HepG2 (cell line): ENCODE measurements around the gene ALB. TPM values are rescaled to one million over a fixed set of nuclear protein-coding genes. Genes with fewer than 3 reads are reported as not detected.

ENCODE experiments used
- AKAP8 ChIP-seq: sonication (generic); formaldehyde crosslinking; IDR thresholded peaks from 2 replicates; pipeline ENCODE4 v1.5.1; 2020; ENCODE audit warnings: mild to moderate bottlenecking, missing genetic modification reagents
- E2F5 ChIP-seq: sonication (generic); formaldehyde crosslinking; conservative IDR thresholded peaks from 2 replicates; pipeline ENCODE4 v1.4.0; 2020; ENCODE audit warnings: missing genetic modification reagents
- FOXO1 ChIP-seq: sonication (generic); formaldehyde crosslinking; IDR thresholded peaks from 2 replicates; pipeline ENCODE4 v1.4.0; 2020; ENCODE audit warnings: missing genetic modification reagents
- HMGA1 ChIP-seq: sonication (generic); formaldehyde crosslinking; conservative IDR thresholded peaks from 2 replicates; pipeline ENCODE4 v1.4.0; 2020; ENCODE audit warnings: missing genetic modification reagents
- HOXD1 ChIP-seq: sonication (generic); formaldehyde crosslinking; IDR thresholded peaks from 2 replicates; pipeline ENCODE4 v1.5.0; 2020; ENCODE audit warnings: missing genetic modification reagents
- NKX3-1 ChIP-seq: sonication (generic); formaldehyde crosslinking; IDR thresholded peaks from 2 replicates; pipeline ENCODE4 v1.5.0; 2020; ENCODE audit warnings: missing genetic modification reagents
- RBFOX2 ChIP-seq: fragments of 200-400 bp; formaldehyde crosslinking; IDR thresholded peaks from 2 replicates; pipeline ENCODE4 v1.6.1; 2017; ENCODE audit warnings: low read depth, mild to moderate bottlenecking, low read length
- SRSF4 ChIP-seq: fragments of 200-400 bp; formaldehyde crosslinking; IDR thresholded peaks from one replicate; pipeline ENCODE4 v1.6.1; 2018; ENCODE audit warnings: mild to moderate bottlenecking, low read depth, low read length, moderate library complexity; ENCODE audit not compliant: poor library complexity, severe bottlenecking
- TOE1 ChIP-seq: sonication (generic); formaldehyde crosslinking; IDR thresholded peaks from 2 replicates; pipeline ENCODE4 v1.4.0; 2020; ENCODE audit warnings: mild to moderate bottlenecking, missing genetic modification reagents
- U2AF1 ChIP-seq: fragments of 200-400 bp; formaldehyde crosslinking; optimal IDR thresholded peaks from 2 replicates; pipeline ENCODE3; 2017; ENCODE audit warnings: mild to moderate bottlenecking, low read depth, low read length
- YY1 ChIP-seq: IDR thresholded peaks from 2 replicates; pipeline ENCODE4 v1.6.1; 2011; ENCODE audit warnings: low read length, low read depth, moderate library complexity, mild to moderate bottlenecking; ENCODE audit not compliant: insufficient read depth, insufficient replicate concordance
- ZBTB8A ChIP-seq: sonication (generic); formaldehyde crosslinking; IDR thresholded peaks from 2 replicates; pipeline ENCODE4 v1.4.0; 2020; ENCODE audit warnings: mild to moderate bottlenecking, low read depth, missing genetic modification reagents, borderline replicate concordance
- ZNF430 ChIP-seq: sonication (generic); formaldehyde crosslinking; IDR thresholded peaks from 2 replicates; pipeline ENCODE4 v1.9.0; 2021; ENCODE audit warnings: mild to moderate bottlenecking, missing genetic modification reagents
- ZNF577 ChIP-seq: sonication (generic); formaldehyde crosslinking; IDR thresholded peaks from 2 replicates; pipeline ENCODE4 v1.4.0; 2020; ENCODE audit warnings: mild to moderate bottlenecking, low read depth, missing genetic modification reagents, borderline replicate concordance
- ZNF687 ChIP-seq: sonication (generic); formaldehyde crosslinking; IDR thresholded peaks from 2 replicates; pipeline ENCODE4 v1.5.1; 2020; ENCODE audit warnings: mild to moderate bottlenecking, missing genetic modification reagents, moderate library complexity
- ZSCAN30 ChIP-seq: sonication (generic); formaldehyde crosslinking; IDR thresholded peaks from 2 replicates; pipeline ENCODE4 v1.5.0; 2020; ENCODE audit warnings: mild to moderate bottlenecking, missing genetic modification reagents
- ZSCAN31 ChIP-seq: sonication (generic); formaldehyde crosslinking; IDR thresholded peaks from 2 replicates; pipeline ENCODE4 v1.5.0; 2020; ENCODE audit warnings: low read depth, mild to moderate bottlenecking, missing genetic modification reagents
- polyA plus RNA-seq, 8 experiments: library from polyadenylated mRNA; depleted of rRNA in 3 of 8; stranded (reverse) in 7 of 8; unstranded in 1 of 8; fragments of >200 nt; fragmentation: Illumina TruSeq in 4 of 8; extraction: Trizol in 4 of 8; gene quantifications; 2 replicates each; pipeline versions ENCODE4 v1.2.1 to v1.2.3, GENCODE V29; 2011 to 2016; ENCODE audit warnings: low read depth in 4 of 8, missing spikeins in 1 of 8, mixed read lengths in 1 of 8; ENCODE audit not compliant: insufficient read depth in 1 of 8
- total RNA-seq, 5 experiments: library from RNA; depleted of rRNA; stranded (reverse); fragments of >200 nt; fragmentation: Illumina TruSeq; extraction: Trizol; gene quantifications; 2 replicates each; pipeline ENCODE4 v1.2.3, GENCODE V29; 2016; ENCODE audit warnings: low read depth in 1 of 5
- TF ChIP-seq, protein P1 (sequence below): sonication (generic); formaldehyde crosslinking; IDR thresholded peaks from 2 replicates; pipeline ENCODE4 v1.4.0; 2020; ENCODE audit warnings: mild to moderate bottlenecking, missing genetic modification reagents
- TF ChIP-seq, protein P2 (sequence below): sonication (generic); formaldehyde crosslinking; IDR thresholded peaks from 2 replicates; pipeline ENCODE4 v1.5.0; 2020; ENCODE audit warnings: missing genetic modification reagents
- TF ChIP-seq, protein P3 (sequence below): sonication (generic); formaldehyde crosslinking; IDR thresholded peaks from 2 replicates; pipeline ENCODE4 v1.8.0; 2022; ENCODE audit warnings: mild to moderate bottlenecking, missing genetic modification reagents
- TF ChIP-seq, protein P4 (sequence below): sonication (generic); formaldehyde crosslinking; IDR thresholded peaks from 2 replicates; pipeline ENCODE4 v1.8.1; 2023; ENCODE audit warnings: missing genetic modification reagents, inconsistent platforms, borderline replicate concordance

The ALB gene
- total and polyA plus RNA-seq, 2 of the 13 experiments (the other 11 are each of a cell fraction or from before 2014, with no cell fraction given): 22,259 to 22,625 TPM

DNA sequence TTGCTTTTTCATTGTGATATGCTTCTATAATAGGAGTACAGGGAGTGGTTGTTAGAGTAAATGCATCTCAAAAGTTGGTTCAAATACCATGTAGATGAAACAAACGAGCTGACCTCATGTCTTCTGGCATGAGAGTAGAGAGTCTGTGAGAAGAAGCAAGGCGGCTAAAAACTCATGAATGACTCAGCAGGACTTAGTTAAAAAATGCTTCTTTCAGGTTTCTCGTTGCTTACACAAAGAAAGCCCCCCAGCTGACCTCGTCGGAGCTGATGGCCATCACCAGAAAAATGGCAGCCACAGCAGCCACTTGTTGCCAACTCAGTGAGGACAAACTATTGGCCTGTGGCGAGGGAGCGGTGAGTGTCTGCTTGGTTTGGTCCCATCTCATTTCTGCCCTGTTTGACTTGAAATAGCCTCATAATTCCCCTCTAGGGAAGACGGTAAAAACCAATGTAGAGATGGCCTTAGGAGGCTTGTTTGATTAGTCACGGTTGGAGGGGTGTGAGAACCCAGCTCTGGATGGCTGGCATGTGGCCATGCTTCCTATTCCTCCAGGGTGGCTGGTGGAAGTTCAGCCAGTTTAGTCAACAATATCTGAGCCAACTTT lies 46.4 kb downstream of the ALB start (continued):
- TF ChIP-seq TOE1 (CRISPR knock-in tag): no peak
- TF ChIP-seq, protein P1, sequence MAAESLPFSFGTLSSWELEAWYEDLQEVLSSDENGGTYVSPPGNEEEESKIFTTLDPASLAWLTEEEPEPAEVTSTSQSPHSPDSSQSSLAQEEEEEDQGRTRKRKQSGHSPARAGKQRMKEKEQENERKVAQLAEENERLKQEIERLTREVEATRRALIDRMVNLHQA (CRISPR knock-in tag): no peak
- TF ChIP-seq HMGA1: no peak
- TF ChIP-seq, protein P2, sequence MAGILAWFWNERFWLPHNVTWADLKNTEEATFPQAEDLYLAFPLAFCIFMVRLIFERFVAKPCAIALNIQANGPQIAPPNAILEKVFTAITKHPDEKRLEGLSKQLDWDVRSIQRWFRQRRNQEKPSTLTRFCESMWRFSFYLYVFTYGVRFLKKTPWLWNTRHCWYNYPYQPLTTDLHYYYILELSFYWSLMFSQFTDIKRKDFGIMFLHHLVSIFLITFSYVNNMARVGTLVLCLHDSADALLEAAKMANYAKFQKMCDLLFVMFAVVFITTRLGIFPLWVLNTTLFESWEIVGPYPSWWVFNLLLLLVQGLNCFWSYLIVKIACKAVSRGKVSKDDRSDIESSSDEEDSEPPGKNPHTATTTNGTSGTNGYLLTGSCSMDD (CRISPR knock-in tag): no peak
- TF ChIP-seq ZNF687 (CRISPR knock-in tag): 0 out of 2 replicates have a peak, but pooled peaks have one; percentile 21
- TF ChIP-seq U2AF1: no peak
- no peak for TF ChIP-seq ZSCAN31
- no peak for TF ChIP-seq NKX3-1 (CRISPR knock-in tag)
- no peak for TF ChIP-seq ZNF577 (CRISPR knock-in tag)
- TF ChIP-seq YY1: peak; percentile 64
- TF ChIP-seq ZNF430 (CRISPR knock-in tag): 0 out of 2 replicates have a peak, but pooled peaks have one; percentile 28
- no peak for TF ChIP-seq SRSF4
- TF ChIP-seq RBFOX2: peak; percentile 69
- no peak for TF ChIP-seq AKAP8 (CRISPR knock-in tag)
- TF ChIP-seq, protein P3, sequence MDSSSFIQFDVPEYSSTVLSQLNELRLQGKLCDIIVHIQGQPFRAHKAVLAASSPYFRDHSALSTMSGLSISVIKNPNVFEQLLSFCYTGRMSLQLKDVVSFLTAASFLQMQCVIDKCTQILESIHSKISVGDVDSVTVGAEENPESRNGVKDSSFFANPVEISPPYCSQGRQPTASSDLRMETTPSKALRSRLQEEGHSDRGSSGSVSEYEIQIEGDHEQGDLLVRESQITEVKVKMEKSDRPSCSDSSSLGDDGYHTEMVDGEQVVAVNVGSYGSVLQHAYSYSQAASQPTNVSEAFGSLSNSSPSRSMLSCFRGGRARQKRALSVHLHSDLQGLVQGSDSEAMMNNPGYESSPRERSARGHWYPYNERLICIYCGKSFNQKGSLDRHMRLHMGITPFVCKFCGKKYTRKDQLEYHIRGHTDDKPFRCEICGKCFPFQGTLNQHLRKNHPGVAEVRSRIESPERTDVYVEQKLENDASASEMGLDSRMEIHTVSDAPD (CRISPR knock-in tag): no peak
- no peak for TF ChIP-seq FOXO1 (CRISPR knock-in tag)
- TF ChIP-seq HOXD1 (CRISPR knock-in tag): no peak
- no peak for TF ChIP-seq ZBTB8A (CRISPR knock-in tag)
- no peak for TF ChIP-seq ZSCAN30 (CRISPR knock-in tag)
- TF ChIP-seq, protein P4, sequence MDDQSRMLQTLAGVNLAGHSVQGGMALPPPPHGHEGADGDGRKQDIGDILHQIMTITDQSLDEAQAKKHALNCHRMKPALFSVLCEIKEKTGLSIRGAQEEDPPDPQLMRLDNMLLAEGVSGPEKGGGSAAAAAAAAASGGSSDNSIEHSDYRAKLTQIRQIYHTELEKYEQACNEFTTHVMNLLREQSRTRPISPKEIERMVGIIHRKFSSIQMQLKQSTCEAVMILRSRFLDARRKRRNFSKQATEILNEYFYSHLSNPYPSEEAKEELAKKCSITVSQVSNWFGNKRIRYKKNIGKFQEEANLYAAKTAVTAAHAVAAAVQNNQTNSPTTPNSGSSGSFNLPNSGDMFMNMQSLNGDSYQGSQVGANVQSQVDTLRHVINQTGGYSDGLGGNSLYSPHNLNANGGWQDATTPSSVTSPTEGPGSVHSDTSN (CRISPR knock-in tag): no peak
- TF ChIP-seq E2F5 (CRISPR knock-in tag): no peak
